ENCODE results near the gene CDC42EP1. TPM values are rescaled to one million over a fixed set of nuclear protein-coding genes. Genes with fewer than 3 reads are reported as not detected.

CDC42EP1 gene
- total and polyA plus RNA-seq, 2 experiments from 2014 or later, result 7.7 to 10.2 TPM

DNA sequence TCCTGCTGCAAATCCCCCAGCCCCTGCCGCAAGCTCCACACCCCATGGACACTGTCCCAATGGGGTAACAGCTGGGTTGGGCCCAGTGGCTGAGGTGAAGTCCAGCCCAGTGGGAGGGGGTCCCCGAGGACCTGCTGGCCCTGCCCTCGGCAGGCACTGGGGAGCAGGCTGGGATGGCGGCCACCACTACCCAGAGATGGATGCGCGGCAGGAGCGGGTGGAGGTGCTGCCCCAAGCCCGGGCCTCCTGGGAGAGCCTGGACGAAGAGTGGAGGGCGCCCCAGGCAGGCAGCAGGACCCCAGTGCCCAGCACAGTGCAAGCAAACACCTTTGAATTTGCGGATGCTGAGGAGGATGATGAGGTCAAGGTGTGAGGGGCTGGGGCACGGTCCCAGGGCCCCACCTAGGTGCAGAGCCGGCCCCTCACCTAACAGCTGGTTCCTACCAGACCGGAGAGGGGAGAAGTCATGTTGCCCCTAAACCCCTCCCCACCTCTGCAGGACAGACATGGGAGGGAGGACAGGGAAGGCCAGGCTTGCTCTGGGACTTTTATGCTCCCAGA is 8.2 kb downstream of the CDC42EP1 start:
- H3K4me1 ChIP-seq (ENCODE audit: insufficient read depth), result peaks cover 26% of the 10 kb centered on the region
- H3K27me3 Mint-ChIP-seq (ENCODE audit: insufficient read depth, low read depth, poor library complexity), result peaks cover 10% of the 10 kb centered on the region
- H3K4me2 ChIP-seq, result no peak overlapping the region
- H3K4me3 Mint-ChIP-seq, result no peak overlapping the region
- TF ChIP-seq STAT1 (IDR thresholded peaks at IDR 0.05; ENCODE audit: unreplicated experiment), result no peak
- no peak for TF ChIP-seq JUNB (IDR thresholded peaks at IDR 0.05; ENCODE audit: unreplicated experiment)
- TF ChIP-seq POLR2AphosphoS5 (IDR thresholded peaks at IDR 0.05; ENCODE audit: low read depth), result no peak
- TF ChIP-seq NANOG (IDR thresholded peaks at IDR 0.05; ENCODE audit: borderline replicate concordance), result no peak
- no peak for TF ChIP-seq CREB1 (CRISPR knock-in tag; IDR thresholded peaks at IDR 0.05; ENCODE audit: low read depth)
- no peak for TF ChIP-seq ZNF114 (CRISPR knock-in tag; IDR thresholded peaks at IDR 0.05)
- no peak for TF ChIP-seq REST (IDR thresholded peaks at IDR 0.05; ENCODE audit: unreplicated experiment)
- TF ChIP-seq, protein P1, sequence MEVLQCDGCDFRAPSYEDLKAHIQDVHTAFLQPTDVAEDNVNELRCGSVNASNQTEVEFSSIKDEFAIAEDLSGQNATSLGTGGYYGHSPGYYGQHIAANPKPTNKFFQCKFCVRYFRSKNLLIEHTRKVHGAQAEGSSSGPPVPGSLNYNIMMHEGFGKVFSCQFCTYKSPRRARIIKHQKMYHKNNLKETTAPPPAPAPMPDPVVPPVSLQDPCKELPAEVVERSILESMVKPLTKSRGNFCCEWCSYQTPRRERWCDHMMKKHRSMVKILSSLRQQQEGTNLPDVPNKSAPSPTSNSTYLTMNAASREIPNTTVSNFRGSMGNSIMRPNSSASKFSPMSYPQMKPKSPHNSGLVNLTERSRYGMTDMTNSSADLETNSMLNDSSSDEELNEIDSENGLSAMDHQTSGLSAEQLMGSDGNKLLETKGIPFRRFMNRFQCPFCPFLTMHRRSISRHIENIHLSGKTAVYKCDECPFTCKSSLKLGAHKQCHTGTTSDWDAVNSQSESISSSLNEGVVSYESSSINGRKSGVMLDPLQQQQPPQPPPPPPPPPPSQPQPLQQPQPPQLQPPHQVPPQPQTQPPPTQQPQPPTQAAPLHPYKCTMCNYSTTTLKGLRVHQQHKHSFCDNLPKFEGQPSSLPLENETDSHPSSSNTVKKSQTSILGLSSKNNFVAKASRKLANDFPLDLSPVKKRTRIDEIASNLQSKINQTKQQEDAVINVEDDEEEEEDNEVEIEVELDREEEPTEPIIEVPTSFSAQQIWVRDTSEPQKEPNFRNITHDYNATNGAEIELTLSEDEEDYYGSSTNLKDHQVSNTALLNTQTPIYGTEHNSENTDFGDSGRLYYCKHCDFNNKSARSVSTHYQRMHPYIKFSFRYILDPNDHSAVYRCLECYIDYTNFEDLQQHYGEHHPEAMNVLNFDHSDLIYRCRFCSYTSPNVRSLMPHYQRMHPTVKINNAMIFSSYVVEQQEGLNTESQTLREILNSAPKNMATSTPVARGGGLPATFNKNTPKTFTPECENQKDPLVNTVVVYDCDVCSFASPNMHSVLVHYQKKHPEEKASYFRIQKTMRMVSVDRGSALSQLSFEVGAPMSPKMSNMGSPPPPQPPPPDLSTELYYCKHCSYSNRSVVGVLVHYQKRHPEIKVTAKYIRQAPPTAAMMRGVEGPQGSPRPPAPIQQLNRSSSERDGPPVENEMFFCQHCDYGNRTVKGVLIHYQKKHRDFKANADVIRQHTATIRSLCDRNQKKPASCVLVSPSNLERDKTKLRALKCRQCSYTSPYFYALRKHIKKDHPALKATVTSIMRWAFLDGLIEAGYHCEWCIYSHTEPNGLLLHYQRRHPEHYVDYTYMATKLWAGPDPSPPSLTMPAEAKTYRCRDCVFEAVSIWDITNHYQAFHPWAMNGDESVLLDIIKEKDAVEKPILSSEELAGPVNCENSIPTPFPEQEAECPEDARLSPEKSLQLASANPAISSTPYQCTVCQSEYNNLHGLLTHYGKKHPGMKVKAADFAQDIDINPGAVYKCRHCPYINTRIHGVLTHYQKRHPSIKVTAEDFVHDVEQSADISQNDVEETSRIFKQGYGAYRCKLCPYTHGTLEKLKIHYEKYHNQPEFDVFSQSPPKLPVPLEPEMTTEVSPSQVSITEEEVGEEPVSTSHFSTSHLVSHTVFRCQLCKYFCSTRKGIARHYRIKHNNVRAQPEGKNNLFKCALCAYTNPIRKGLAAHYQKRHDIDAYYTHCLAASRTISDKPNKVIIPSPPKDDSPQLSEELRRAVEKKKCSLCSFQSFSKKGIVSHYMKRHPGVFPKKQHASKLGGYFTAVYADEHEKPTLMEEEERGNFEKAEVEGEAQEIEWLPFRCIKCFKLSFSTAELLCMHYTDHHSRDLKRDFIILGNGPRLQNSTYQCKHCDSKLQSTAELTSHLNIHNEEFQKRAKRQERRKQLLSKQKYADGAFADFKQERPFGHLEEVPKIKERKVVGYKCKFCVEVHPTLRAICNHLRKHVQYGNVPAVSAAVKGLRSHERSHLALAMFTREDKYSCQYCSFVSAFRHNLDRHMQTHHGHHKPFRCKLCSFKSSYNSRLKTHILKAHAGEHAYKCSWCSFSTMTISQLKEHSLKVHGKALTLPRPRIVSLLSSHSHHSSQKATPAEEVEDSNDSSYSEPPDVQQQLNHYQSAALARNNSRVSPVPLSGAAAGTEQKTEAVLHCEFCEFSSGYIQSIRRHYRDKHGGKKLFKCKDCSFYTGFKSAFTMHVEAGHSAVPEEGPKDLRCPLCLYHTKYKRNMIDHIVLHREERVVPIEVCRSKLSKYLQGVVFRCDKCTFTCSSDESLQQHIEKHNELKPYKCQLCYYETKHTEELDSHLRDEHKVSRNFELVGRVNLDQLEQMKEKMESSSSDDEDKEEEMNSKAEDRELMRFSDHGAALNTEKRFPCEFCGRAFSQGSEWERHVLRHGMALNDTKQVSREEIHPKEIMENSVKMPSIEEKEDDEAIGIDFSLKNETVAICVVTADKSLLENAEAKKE (CRISPR knock-in tag; IDR thresholded peaks at IDR 0.05), result no peak
- no peak for TF ChIP-seq ETS1 (IDR thresholded peaks at IDR 0.05)
- TF ChIP-seq ZNF331 (CRISPR knock-in tag; IDR thresholded peaks at IDR 0.05; ENCODE audit: low read depth), result no peak
- no peak for TF ChIP-seq EZH2phosphoT487 (IDR thresholded peaks at IDR 0.05; ENCODE audit: unreplicated experiment)
- peaks cover 40% of the 10 kb centered on the region for H3K4me1 Mint-ChIP-seq
- no peaks in the 10 kb centered on the region for H4K20me1 ChIP-seq (replicated peaks; ENCODE audit: insufficient read depth)
- no peaks in the 10 kb centered on the region for H3K9me2 ChIP-seq (ENCODE audit: insufficient read depth)
- H3K4me3 ChIP-seq, result no peak overlapping the region
- no peak overlapping the region for H3K27ac ChIP-seq (ENCODE audit: low read depth)
- no peaks in the 10 kb centered on the region for H3K27me3 ChIP-seq (ENCODE audit: insufficient read depth)
- no peaks in the 10 kb centered on the region for H3K36me3 ChIP-seq (ENCODE audit: insufficient read depth)
- peaks cover 12% of the 10 kb centered on the region; the same call in 1 of the 2 replicates for H3F3A ChIP-seq (replicated peaks; ENCODE audit: low read depth)
- H3K9me3 Mint-ChIP-seq, result no peaks in the 10 kb centered on the region
- peaks cover 8% of the 10 kb centered on the region for H3K36me3 Mint-ChIP-seq (ENCODE audit: low read depth)
- no peak for ATAC-seq
- no peak overlapping the region for H3K27ac Mint-ChIP-seq
- peaks cover 7% of the 10 kb centered on the region; the same call in 1 of the 2 replicates for H3K79me2 ChIP-seq (replicated peaks; ENCODE audit: insufficient read depth)
- DNase-seq (ENCODE audit: low spot score), result no peak
- H2AFZ ChIP-seq, result no peak overlapping the region
